ENCODE measurements around the gene CCL3.

DNA sequence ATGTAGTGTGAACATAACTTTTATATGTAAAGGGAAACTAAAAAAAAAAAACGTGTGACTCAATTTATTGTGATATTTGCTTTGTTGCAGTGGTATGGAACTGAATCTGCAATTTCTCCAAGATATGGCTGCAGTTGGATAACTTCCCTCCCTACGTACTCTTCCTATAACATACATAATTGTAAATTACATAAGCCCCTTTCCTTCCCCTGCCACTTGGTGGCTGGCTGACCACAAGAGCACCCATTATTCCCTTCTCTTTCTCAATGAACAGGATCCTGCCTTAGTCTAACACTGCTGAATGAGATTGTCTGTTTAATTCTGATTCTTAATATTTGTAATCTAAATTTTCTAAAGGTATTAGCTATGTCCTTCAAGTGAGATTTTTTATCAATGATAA is 41.5 kb upstream of the CCL3 start:
- TF ChIP-seq, protein P1, sequence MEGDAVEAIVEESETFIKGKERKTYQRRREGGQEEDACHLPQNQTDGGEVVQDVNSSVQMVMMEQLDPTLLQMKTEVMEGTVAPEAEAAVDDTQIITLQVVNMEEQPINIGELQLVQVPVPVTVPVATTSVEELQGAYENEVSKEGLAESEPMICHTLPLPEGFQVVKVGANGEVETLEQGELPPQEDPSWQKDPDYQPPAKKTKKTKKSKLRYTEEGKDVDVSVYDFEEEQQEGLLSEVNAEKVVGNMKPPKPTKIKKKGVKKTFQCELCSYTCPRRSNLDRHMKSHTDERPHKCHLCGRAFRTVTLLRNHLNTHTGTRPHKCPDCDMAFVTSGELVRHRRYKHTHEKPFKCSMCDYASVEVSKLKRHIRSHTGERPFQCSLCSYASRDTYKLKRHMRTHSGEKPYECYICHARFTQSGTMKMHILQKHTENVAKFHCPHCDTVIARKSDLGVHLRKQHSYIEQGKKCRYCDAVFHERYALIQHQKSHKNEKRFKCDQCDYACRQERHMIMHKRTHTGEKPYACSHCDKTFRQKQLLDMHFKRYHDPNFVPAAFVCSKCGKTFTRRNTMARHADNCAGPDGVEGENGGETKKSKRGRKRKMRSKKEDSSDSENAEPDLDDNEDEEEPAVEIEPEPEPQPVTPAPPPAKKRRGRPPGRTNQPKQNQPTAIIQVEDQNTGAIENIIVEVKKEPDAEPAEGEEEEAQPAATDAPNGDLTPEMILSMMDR (IDR thresholded peaks at IDR 0.05) = no peak
- TF ChIP-seq POLR2AphosphoS5 (IDR thresholded peaks at IDR 0.05; ENCODE audit: low read depth, low read length) (no peak), TCF7L2 (IDR thresholded peaks at IDR 0.05; ENCODE audit: low read depth, low read length) (no peak), REST (IDR thresholded peaks at IDR 0.05; ENCODE audit: insufficient read depth in 1 of 2, low read depth in 2 of 2, low read length in 1 of 2) (no peak)

All from Panc1 (cell line).